ENCODE data around the gene ZNF609. TPM values are rescaled to one million over a fixed set of nuclear protein-coding genes. Genes with fewer than 3 reads are reported as not detected.

Gene ZNF609
- total RNA-seq, 1 experiment from 2014 or later = 31.0 TPM

GRCh38 chr15:64501396-64501715 lies 41.0 kb downstream of the ZNF609 start:
- Histone ChIP-seq H4K20me1 (ENCODE audit: insufficient read depth) (no peaks in the 10 kb centered on the region; the same call in none of the 2 replicates), H3K9ac (ENCODE audit: low read length) (no peak overlapping the region), H3K27me3 (ENCODE audit: insufficient read depth, low read length) (no peaks in the 10 kb centered on the region), H3K4me2 (ENCODE audit: low read length) (no peak overlapping the region), H2AFZ (ENCODE audit: low read depth, low read length, poor library complexity, severe bottlenecking) (no peak overlapping the region), H3K9me3 (ENCODE audit: control insufficient read depth in 1 of 2, insufficient read depth in 1 of 2, low read depth in 1 of 2, low read length in 2 of 2) (no peaks in the 10 kb centered on the region), H3K27ac (ENCODE audit: low read depth, low read length) (no peak overlapping the region), H3K36me3 (ENCODE audit: control insufficient read depth in 1 of 2, insufficient read depth in 2 of 2, low read length in 2 of 2) (peaks cover 23 to 26% of the 10 kb centered on the region in 2 experiments; a peak in 3 of 4 replicates), H3K4me1 (ENCODE audit: control insufficient read depth in 1 of 2, insufficient read depth in 2 of 2, low read length in 2 of 2) (no peaks in the 10 kb centered on the region), H3K4me3 (replicated peaks in 1 of 2; ENCODE audit: low read depth in 1 of 2, low read length in 2 of 2) (no peak overlapping the region), H3K79me2 (ENCODE audit: insufficient read depth, low read length) (peaks cover 45% of the 10 kb centered on the region), H3K9me2 (ENCODE audit: insufficient read depth) (no peaks in the 10 kb centered on the region)
- ChIA-PET POLR2A (interaction anchor here (0.6 kb wide), 1 partner anchor 684 kb away, joined by 6 read pairs; the partner anchor contains the start of gene CLPX), CTCF (no interaction called here), RAD21 (ENCODE audit: low non-redundant PET in 1 of 2, low total read pairs in 2 of 2, uncharacterized antibody in 2 of 2, unreplicated experiment in 2 of 2) (no interaction called here)
- DNase-seq (ENCODE audit: low read depth, low spot score) (no peak), ATAC-seq (no peak)
- TF ChIP-seq JUND (IDR thresholded peaks at IDR 0.05) (no peak), FOSL1 (IDR thresholded peaks at IDR 0.05; ENCODE audit: low read depth) (no peak), ZFX (IDR thresholded peaks at IDR 0.05) (no peak), CBX3 (IDR thresholded peaks at IDR 0.05; ENCODE audit: low read depth) (no peak), TCF7L2 (IDR thresholded peaks at IDR 0.05; ENCODE audit: borderline replicate concordance, extremely low read depth, insufficient read depth, insufficient read length) (no peak), CEBPB (IDR thresholded peaks at IDR 0.05; ENCODE audit: low read depth) (no peak), SP1 (IDR thresholded peaks at IDR 0.05; ENCODE audit: low read depth) (no peak), EZH2phosphoT487 (IDR thresholded peaks at IDR 0.05; ENCODE audit: borderline replicate concordance) (no peak), EGR1 (IDR thresholded peaks at IDR 0.05; ENCODE audit: low read depth) (no peak), YY1 (IDR thresholded peaks at IDR 0.05; ENCODE audit: extremely low read depth, insufficient replicate concordance, low read depth, low read length) (no peak), ATF3 (IDR thresholded peaks at IDR 0.05) (no peak), ELF1 (IDR thresholded peaks at IDR 0.05; ENCODE audit: borderline replicate concordance, low read depth) (no peak), REST (IDR thresholded peaks at IDR 0.05; ENCODE audit: low read depth) (no peak), EZH2 (IDR thresholded peaks at IDR 0.05) (no peak), ZNF274 (IDR thresholded peaks at IDR 0.05; ENCODE audit: low read depth, low read length) (no peak)
- TF ChIP-seq, protein P1, sequence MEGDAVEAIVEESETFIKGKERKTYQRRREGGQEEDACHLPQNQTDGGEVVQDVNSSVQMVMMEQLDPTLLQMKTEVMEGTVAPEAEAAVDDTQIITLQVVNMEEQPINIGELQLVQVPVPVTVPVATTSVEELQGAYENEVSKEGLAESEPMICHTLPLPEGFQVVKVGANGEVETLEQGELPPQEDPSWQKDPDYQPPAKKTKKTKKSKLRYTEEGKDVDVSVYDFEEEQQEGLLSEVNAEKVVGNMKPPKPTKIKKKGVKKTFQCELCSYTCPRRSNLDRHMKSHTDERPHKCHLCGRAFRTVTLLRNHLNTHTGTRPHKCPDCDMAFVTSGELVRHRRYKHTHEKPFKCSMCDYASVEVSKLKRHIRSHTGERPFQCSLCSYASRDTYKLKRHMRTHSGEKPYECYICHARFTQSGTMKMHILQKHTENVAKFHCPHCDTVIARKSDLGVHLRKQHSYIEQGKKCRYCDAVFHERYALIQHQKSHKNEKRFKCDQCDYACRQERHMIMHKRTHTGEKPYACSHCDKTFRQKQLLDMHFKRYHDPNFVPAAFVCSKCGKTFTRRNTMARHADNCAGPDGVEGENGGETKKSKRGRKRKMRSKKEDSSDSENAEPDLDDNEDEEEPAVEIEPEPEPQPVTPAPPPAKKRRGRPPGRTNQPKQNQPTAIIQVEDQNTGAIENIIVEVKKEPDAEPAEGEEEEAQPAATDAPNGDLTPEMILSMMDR (IDR thresholded peaks at IDR 0.05 in 2 of 3, conservative IDR thresholded peaks at IDR 0.05 in 1 of 3; ENCODE audit: borderline replicate concordance in 1 of 3, insufficient read depth in 1 of 3, low read depth in 2 of 3, low read length in 2 of 3) = no peak
- TF ChIP-seq, protein P2, sequence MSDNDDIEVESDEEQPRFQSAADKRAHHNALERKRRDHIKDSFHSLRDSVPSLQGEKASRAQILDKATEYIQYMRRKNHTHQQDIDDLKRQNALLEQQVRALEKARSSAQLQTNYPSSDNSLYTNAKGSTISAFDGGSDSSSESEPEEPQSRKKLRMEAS (IDR thresholded peaks at IDR 0.05) = no peak
- TF ChIP-seq, protein P3, sequence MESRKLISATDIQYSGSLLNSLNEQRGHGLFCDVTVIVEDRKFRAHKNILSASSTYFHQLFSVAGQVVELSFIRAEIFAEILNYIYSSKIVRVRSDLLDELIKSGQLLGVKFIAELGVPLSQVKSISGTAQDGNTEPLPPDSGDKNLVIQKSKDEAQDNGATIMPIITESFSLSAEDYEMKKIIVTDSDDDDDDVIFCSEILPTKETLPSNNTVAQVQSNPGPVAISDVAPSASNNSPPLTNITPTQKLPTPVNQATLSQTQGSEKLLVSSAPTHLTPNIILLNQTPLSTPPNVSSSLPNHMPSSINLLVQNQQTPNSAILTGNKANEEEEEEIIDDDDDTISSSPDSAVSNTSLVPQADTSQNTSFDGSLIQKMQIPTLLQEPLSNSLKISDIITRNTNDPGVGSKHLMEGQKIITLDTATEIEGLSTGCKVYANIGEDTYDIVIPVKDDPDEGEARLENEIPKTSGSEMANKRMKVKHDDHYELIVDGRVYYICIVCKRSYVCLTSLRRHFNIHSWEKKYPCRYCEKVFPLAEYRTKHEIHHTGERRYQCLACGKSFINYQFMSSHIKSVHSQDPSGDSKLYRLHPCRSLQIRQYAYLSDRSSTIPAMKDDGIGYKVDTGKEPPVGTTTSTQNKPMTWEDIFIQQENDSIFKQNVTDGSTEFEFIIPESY (IDR thresholded peaks at IDR 0.05; ENCODE audit: extremely low read depth, insufficient replicate concordance, low read length) = no peak
- intact Hi-C loops (cut with micrococcal nuclease) = no loop called here
- BruUV-seq (replicated peaks) = no TSS peak
